SK-N-SH (cell line): ENCODE data around the gene NCF2. TPM values are rescaled to one million over a fixed set of nuclear protein-coding genes. Genes with fewer than 3 reads are reported as not detected.

Source experiments
- CTCF ChIA-PET: fragments of 300-600, 350-600 bp; formaldehyde crosslinking; extraction: SDS; loops from one replicate; lab custom pipeline; 2021; lab: Yijun Ruan, JAX
- POLR2A ChIA-PET: fragments of 350-600 bp; sonication (Branson Sonifier 250); formaldehyde crosslinking; extraction: SDS; loops from one replicate; lab custom pipeline; 2020; ENCODE audit warnings: antibody characterized with exemption, inconsistent platforms; lab: Yijun Ruan, JAX
- DNase-seq: peaks from one replicate; pipeline ENCODE4 v3.0.0; 2012
- H2AFZ ChIP-seq: fragments of 200-600 bp; sonication (generic); 2 replicates; pipeline ENCODE4 v1.8.1; 2016; ENCODE audit warnings: antibody characterized with exemption, mild to moderate bottlenecking, low read depth
- H3F3A ChIP-seq: fragments of 200-600 bp; sonication (generic); replicated peaks from 2 replicates; pipeline ENCODE3; 2016; ENCODE audit warnings: antibody characterized with exemption, mild to moderate bottlenecking; ENCODE audit not compliant: insufficient read depth
- H3K27ac ChIP-seq, 2 experiments: fragments of 200-500 bp in 1 of 2; fragments of 200-600 bp in 1 of 2; sonication (Bioruptor generic) in 1 of 2; sonication (generic), shearing (Covaris generic) in 1 of 2; 2 replicates each; pipeline versions ENCODE4 v1.5.1 to v1.6.1; 2014 to 2016; ENCODE audit warnings: low read depth in 2 of 2, inconsistent platforms in 1 of 2, low read length in 1 of 2, mild to moderate bottlenecking in 1 of 2, mixed read lengths in 1 of 2
- H3K27me3 ChIP-seq: fragments of 200-600 bp; sonication (generic), shearing (Covaris generic); 2 replicates; pipeline ENCODE4 v1.6.1; 2016; ENCODE audit warnings: mixed run types; ENCODE audit not compliant: insufficient read depth
- H3K36me3 ChIP-seq, 2 experiments: fragments of 200-500 bp in 1 of 2; fragments of 200-600 bp in 1 of 2; sonication (Bioruptor generic) in 1 of 2; sonication (generic) in 1 of 2; replicated peaks in 1 of 2; 2 replicates each; pipeline versions ENCODE3 to v1.5.1; 2014 to 2016; ENCODE audit warnings: low read length in 1 of 2, mild to moderate bottlenecking in 1 of 2; ENCODE audit not compliant: insufficient read depth in 2 of 2, control insufficient read depth in 1 of 2
- H3K4me1 ChIP-seq, 2 experiments: fragments of 200-500 bp in 1 of 2; fragments of 200-600 bp in 1 of 2; sonication (Bioruptor generic) in 1 of 2; sonication (generic), shearing (Covaris generic) in 1 of 2; 2 replicates each; pipeline versions ENCODE4 v1.5.1 to v1.6.1; 2014 to 2016; ENCODE audit warnings: low read depth in 1 of 2, low read length in 1 of 2, mixed run types in 1 of 2; ENCODE audit not compliant: insufficient read depth in 2 of 2, control insufficient read depth in 1 of 2
- H3K4me2 ChIP-seq: fragments of 200-600 bp; sonication (generic), shearing (Covaris generic); 2 replicates; pipeline ENCODE4 v1.6.1; 2017; ENCODE audit warnings: mixed run types
- H3K4me3 ChIP-seq, 2 experiments: fragments of 200-500 bp in 1 of 2; fragments of 200-600 bp in 1 of 2; sonication (Bioruptor generic) in 1 of 2; sonication (generic), shearing (Covaris generic) in 1 of 2; 2 replicates each; pipeline versions ENCODE4 v1.5.1 to v1.8.1; 2014 to 2016; ENCODE audit warnings: low read depth in 2 of 2, inconsistent platforms in 1 of 2, low read length in 1 of 2, mild to moderate bottlenecking in 1 of 2, mixed read lengths in 1 of 2, moderate library complexity in 1 of 2
- H3K79me2 ChIP-seq: fragments of 200-600 bp; sonication (generic); 2 replicates; pipeline ENCODE4 v1.8.1; 2017; ENCODE audit warnings: mild to moderate bottlenecking; ENCODE audit not compliant: insufficient read depth
- H3K9ac ChIP-seq: fragments of 200-600 bp; sonication (generic); 2 replicates; pipeline ENCODE4 v1.6.1; 2017; ENCODE audit warnings: mixed run types
- H3K9me2 ChIP-seq: fragments of 200-600 bp; sonication (generic); 2 replicates; pipeline ENCODE4 v1.6.1; 2017; ENCODE audit warnings: mixed run types
- H3K9me3 ChIP-seq: fragments of 200-600 bp; sonication (generic); 2 replicates; pipeline ENCODE4 v1.6.1; 2017; ENCODE audit warnings: mixed run types, mild to moderate bottlenecking, moderate library complexity
- H4K20me1 ChIP-seq: fragments of 200-600 bp; sonication (generic); 2 replicates; pipeline ENCODE4 v1.6.1; 2017; ENCODE audit warnings: mild to moderate bottlenecking, mixed run types; ENCODE audit not compliant: insufficient read depth
- CTCF ChIP-seq: fragments of 200-600 bp; sonication (generic); IDR thresholded peaks from 2 replicates; pipeline ENCODE4 v1.6.1; 2017; ENCODE audit warnings: antibody characterized with exemption, mild to moderate bottlenecking, moderate library complexity
- EZH2phosphoT487 ChIP-seq: fragments of 200-600 bp; sonication (generic); IDR thresholded peaks from 2 replicates; pipeline ENCODE4 v1.6.1; 2017; ENCODE audit warnings: low read depth, mixed run types, mild to moderate bottlenecking, antibody characterized with exemption, moderate library complexity, borderline replicate concordance
- GABPA ChIP-seq: IDR thresholded peaks from 2 replicates; pipeline ENCODE4 v1.4.0; 2012; ENCODE audit warnings: low read depth, mild to moderate bottlenecking
- NRF1 ChIP-seq: IDR thresholded peaks from 2 replicates; pipeline ENCODE4 v1.6.1; 2012; ENCODE audit warnings: low read depth, mild to moderate bottlenecking, low read length
- RAD21 ChIP-seq: IDR thresholded peaks from 2 replicates; pipeline ENCODE4 v1.6.1; 2012; ENCODE audit warnings: mild to moderate bottlenecking, low read length
- WGBS: methylation state at CpG from one replicate; pipeline ENCODE4 v1.1.6; 2017; ENCODE audit warnings: low lambda C conversion rate; 5-methylcytosine and 5-hydroxymethylcytosine counted together
- polyA plus RNA-seq, 3 experiments: library from polyadenylated mRNA; depleted of rRNA; stranded (reverse); fragments of >200 nt; gene quantifications; 2 replicates each; pipeline ENCODE4 v1.2.3, GENCODE V29; 2012

NCF2 gene
- polyA plus RNA-seq, 1 of the 3 experiments (the other 2 are of a cell fraction): 2.0 TPM

GRCh38 chr1:183580281-183580682 is 10.0 kb downstream of the NCF2 start:
- H3K4me3 ChIP-seq: no peak overlapping the region
- no peaks in the 10 kb centered on the region for H3K79me2 ChIP-seq
- POLR2A ChIA-PET: no interaction called here
- no peaks in the 10 kb centered on the region for H3F3A ChIP-seq
- TF ChIP-seq EZH2phosphoT487 (no peak), CTCF (peak; percentile 22; the same call in 1 of the 2 replicates)
- TF ChIP-seq, all 33 proteins: peak for 1
- no peaks in the 10 kb centered on the region for H3K9me3 ChIP-seq
- H3K4me1 ChIP-seq: no peaks in the 10 kb centered on the region
- no peaks in the 10 kb centered on the region for H3K36me3 ChIP-seq
- no peak overlapping the region for H3K4me2 ChIP-seq
- H2AFZ ChIP-seq: no peak overlapping the region
- no peaks in the 10 kb centered on the region for H4K20me1 ChIP-seq
- no peak overlapping the region for H3K9ac ChIP-seq
- 90% methylated on average over 6 of the region's 8 CpGs for WGBS
- CTCF ChIA-PET: interaction anchor here (0.8 to 1.6 kb wide), 4 partner anchors 10 to 353 kb away, joined by 3 to 6 read pairs (median 4); no protein-coding TSS in a partner anchor
- no peaks in the 10 kb centered on the region for H3K9me2 ChIP-seq
- DNase-seq: no peak
- H3K27ac ChIP-seq: no peak overlapping the region
- no peaks in the 10 kb centered on the region for H3K27me3 ChIP-seq

GRCh38 chr1:183578856-183579255 is 11.4 kb downstream of the NCF2 start:
- no peak overlapping the region for H2AFZ ChIP-seq
- TF ChIP-seq NRF1: no peak
- no peak for TF ChIP-seq EZH2phosphoT487
- TF ChIP-seq GABPA: no peak
- no peak for TF ChIP-seq RAD21
- no peaks in the 10 kb centered on the region for H3F3A ChIP-seq
- no peaks in the 10 kb centered on the region for H3K79me2 ChIP-seq
- H3K4me1 ChIP-seq: no peaks in the 10 kb centered on the region
- H3K4me3 ChIP-seq: no peak overlapping the region
- DNase-seq: no peak
- no peaks in the 10 kb centered on the region for H3K27me3 ChIP-seq
- ChIA-PET CTCF (interaction anchor here (1.4 to 1.6 kb wide), 2 partner anchors 9 to 13 kb away, joined by 3 to 6 read pairs; no protein-coding TSS in a partner anchor), POLR2A (interaction anchor here (0.6 kb wide), 1 partner anchor 630 kb away, joined by 4 read pairs; no protein-coding TSS in a partner anchor)
- H3K4me2 ChIP-seq: no peak overlapping the region
- no peak overlapping the region for H3K27ac ChIP-seq
- no peak overlapping the region for H3K9ac ChIP-seq
- H3K9me3 ChIP-seq: no peaks in the 10 kb centered on the region
- no peaks in the 10 kb centered on the region for H3K9me2 ChIP-seq
- H4K20me1 ChIP-seq: no peaks in the 10 kb centered on the region
- WGBS: 100% methylated on average over 1 of the region's 2 CpGs
- no peaks in the 10 kb centered on the region for H3K36me3 ChIP-seq

DNA sequence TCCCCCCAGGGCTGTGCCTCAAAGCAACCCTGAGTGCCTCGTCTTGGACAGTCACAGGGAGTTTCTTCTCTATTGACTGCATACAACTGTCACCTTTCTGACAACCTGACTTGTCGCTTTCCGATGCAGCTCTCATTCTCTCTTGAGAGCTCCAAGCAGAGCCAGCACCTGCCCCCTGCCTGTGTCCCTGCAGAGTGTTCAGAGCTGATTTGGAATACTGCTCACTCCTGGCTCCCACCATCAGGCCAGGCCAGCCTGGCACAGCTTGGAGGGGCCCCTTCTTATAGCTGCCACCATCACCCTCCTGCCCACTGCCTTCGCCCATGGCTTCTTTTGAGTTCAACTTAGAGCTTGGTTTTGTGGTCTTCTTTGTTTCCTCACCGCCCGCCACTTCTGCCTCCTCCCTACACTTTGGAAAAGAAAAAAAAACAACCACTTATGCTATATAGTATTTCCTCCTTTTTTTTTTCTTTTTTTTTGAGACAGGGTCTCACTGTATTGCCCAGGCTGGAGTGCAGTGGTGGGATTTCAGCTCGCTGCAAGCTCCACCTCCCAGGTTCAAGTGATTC is 12.3 kb downstream of the NCF2 start:
- no peak overlapping the region for H3K9ac ChIP-seq
- TF ChIP-seq NRF1: no peak
- no peaks in the 10 kb centered on the region for H3K36me3 ChIP-seq
- no peaks in the 10 kb centered on the region for H3K4me1 ChIP-seq
- H4K20me1 ChIP-seq: no peaks in the 10 kb centered on the region
- POLR2A ChIA-PET: interaction anchor here (0.6 kb wide), 1 partner anchor 629 kb away, joined by 4 read pairs; no protein-coding TSS in a partner anchor
- H3K27ac ChIP-seq: no peak overlapping the region
- 83% methylated on average over 7 of the region's 7 CpGs for WGBS
- H3K4me3 ChIP-seq: no peak overlapping the region
- H2AFZ ChIP-seq: no peak overlapping the region
- no peaks in the 10 kb centered on the region for H3K27me3 ChIP-seq
- H3F3A ChIP-seq: no peaks in the 10 kb centered on the region
- CTCF ChIA-PET: interaction anchor here (0.7 to 1.4 kb wide), 2 partner anchors 12 to 694 kb away, joined by 3 read pairs; no protein-coding TSS in a partner anchor
- no peaks in the 10 kb centered on the region for H3K9me3 ChIP-seq
- DNase-seq: no peak
- no peaks in the 10 kb centered on the region for H3K79me2 ChIP-seq
- H3K4me2 ChIP-seq: no peak overlapping the region
- H3K9me2 ChIP-seq: no peaks in the 10 kb centered on the region
